Liver (tissue), 9 donors: Measurements from ENCODE around the gene DGKA. TPM values are rescaled to one million over a fixed set of nuclear protein-coding genes. Genes with fewer than 3 reads are reported as not detected.
"Not testable (repeated sequence)": the region's sequence is repeated elsewhere in the genome, so short reads cannot be mapped to it uniquely, and the experiment has no call there.

Experiments
- DNase-seq: peaks from one replicate; pipeline ENCODE4 v3.0.0-alpha.2; 2017; ENCODE audit warnings: low spot score
- H3K27ac ChIP-seq, 2 donors: one replicate each; pipeline ENCODE4 v1.7.0; 2013; ENCODE audit warnings: inconsistent platforms in 2 of 2, low read length in 2 of 2, control low read depth in 1 of 2, low read depth in 1 of 2, mild to moderate bottlenecking in 1 of 2
- H3K27me3 ChIP-seq, 4 donors: one replicate each; pipeline versions ENCODE4 v1.6.1 to v1.7.0; 2013; ENCODE audit warnings: low read length in 3 of 4, inconsistent platforms in 1 of 4, mild to moderate bottlenecking in 1 of 4, moderate library complexity in 1 of 4; ENCODE audit not compliant: control insufficient read depth in 4 of 4, insufficient read depth in 4 of 4
- H3K36me3 ChIP-seq, 4 donors: one replicate each; pipeline versions ENCODE4 v1.6.1 to v1.7.0; 2013; ENCODE audit warnings: low read length in 3 of 4, mild to moderate bottlenecking in 3 of 4, low read depth in 1 of 4, moderate library complexity in 1 of 4; ENCODE audit not compliant: control insufficient read depth in 4 of 4, insufficient read depth in 3 of 4
- H3K4me1 ChIP-seq, 4 donors: one replicate each; pipeline versions ENCODE4 v1.6.1 to v1.7.0; 2013; ENCODE audit warnings: low read length in 3 of 4, mild to moderate bottlenecking in 3 of 4, moderate library complexity in 1 of 4; ENCODE audit not compliant: control insufficient read depth in 4 of 4, insufficient read depth in 4 of 4
- H3K4me3 ChIP-seq, 3 donors: one replicate each; pipeline versions ENCODE4 v1.6.1 to v1.7.0; 2013; ENCODE audit warnings: low read length in 3 of 3, control low read depth in 1 of 3, low read depth in 1 of 3, mild to moderate bottlenecking in 1 of 3
- H3K9ac ChIP-seq, 2 donors: one replicate each; pipeline ENCODE4 v1.7.0; 2013; ENCODE audit warnings: low read length in 2 of 2, mild to moderate bottlenecking in 2 of 2, moderate library complexity in 2 of 2, control low read depth in 1 of 2, low read depth in 1 of 2
- H3K9me3 ChIP-seq, 4 donors: one replicate each; pipeline versions ENCODE4 v1.6.1 to v1.7.0; 2013; ENCODE audit warnings: low read length in 3 of 4; ENCODE audit not compliant: control insufficient read depth in 4 of 4
- FOXA2 ChIP-seq: IDR thresholded peaks from 2 replicates; pipeline ENCODE4 v1.6.1; 2016; ENCODE audit warnings: antibody characterized with exemption
- HNF4A ChIP-seq, 2 donors: conservative IDR thresholded peaks; 2 replicates each; pipeline ENCODE4 v1.6.1; 2016; ENCODE audit warnings: antibody characterized with exemption in 2 of 2, mild to moderate bottlenecking in 2 of 2
- SP1 ChIP-seq: IDR thresholded peaks from 2 replicates; pipeline ENCODE4 v1.6.1; 2018; ENCODE audit warnings: antibody characterized with exemption, mild to moderate bottlenecking
- WGBS: extraction: QIAGEN DNeasy Blood & Tissue Kit; methylation state at CpG from one replicate; pipeline ENCODE4 v1.1.7; 2013; 5-methylcytosine and 5-hydroxymethylcytosine counted together
- polyA plus RNA-seq, 2 donors: library from polyadenylated mRNA; stranded (reverse) in 1 of 2; unstranded in 1 of 2; fragments of 200-250 nt in 1 of 2; fragments of >200 nt in 1 of 2; fragmentation: Nextera tagmentation in 1 of 2; extraction: Ambion mirVana in 1 of 2; gene quantifications; one replicate each; pipeline versions ENCODE4 v1.2.1 to v1.2.3, GENCODE V29; 2013 to 2015
- total RNA-seq, 2 donors: library from RNA; depleted of rRNA; stranded (reverse); fragments of >200 nt; gene quantifications; one replicate each; pipeline ENCODE4 v1.2.3, GENCODE V29; 2014
- donor health status: healthy.
- donor health status: healthy.
- donor health status: healthy.
- donor health status: healthy.
- donor health status: healthy.

Gene DGKA
- total and polyA plus RNA-seq, 4 donors, result 2.1 to 10.5 (median 5.1) TPM

GRCh38 chr12:56001487-56002100 lies 70.6 kb downstream of the DGKA start:
- H3K4me3 ChIP-seq, result peak overlapping the region in 2 of 3 donors; percentile 9 to 24
- peak; percentile 25 to 30 for TF ChIP-seq HNF4A (conservative IDR thresholded peaks at IDR 0.05)
- TF ChIP-seq FOXA2, result no peak
- peak; percentile 8 for TF ChIP-seq SP1
- no peak for DNase-seq
- peak overlapping the region; percentile 52 to 68 for H3K27ac ChIP-seq
- WGBS, result 28% methylated on average over 7 of the region's 7 CpGs
- peaks cover 0 to 15% (median 11%) of the 10 kb centered on the region in 4 donors for H3K36me3 ChIP-seq
- peaks cover 7 to 31% (median 27%) of the 10 kb centered on the region in 4 donors for H3K4me1 ChIP-seq
- no peak overlapping the region for H3K9ac ChIP-seq
- no peaks in the 10 kb centered on the region for H3K27me3 ChIP-seq
- H3K9me3 ChIP-seq, result no peaks in the 10 kb centered on the region

- peaks cover 6 to 30% (median 21%) of the 10 kb centered on the region in 4 donors for H3K4me1 ChIP-seq
- not testable (repeated sequence) for H3K9me3 ChIP-seq, H3K27ac ChIP-seq, H3K9ac ChIP-seq, H3K27me3 ChIP-seq, DNase-seq, H3K4me3 ChIP-seq
- peaks cover 0 to 15% (median 11%) of the 10 kb centered on the region in 4 donors for H3K36me3 ChIP-seq
- WGBS, result 84% methylated on average over 5 of the region's 5 CpGs
These were observed 72.4 kb downstream of the DGKA start for GRCh38 chr12:56003376-56003775.

Other genes starting within 250 kb of the DGKA start
- gene ITGA7, start 223.3 kb upstream of the DGKA start, total RNA-seq, result 1 to 10 TPM in 1 of 2 donors, under 1 TPM in 1; 0.98 to 3.8 TPM
- 1 to 10 TPM; 2.8 to 4.9 TPM for gene ITGA7, start 223.3 kb upstream of the DGKA start, polyA plus RNA-seq
- 10 to 100 TPM; 43.7 to 79.6 TPM for gene BLOC1S1, start 215.1 kb upstream of the DGKA start, total RNA-seq
- gene BLOC1S1, start 215.1 kb upstream of the DGKA start, polyA plus RNA-seq, result 100 to 1,000 TPM; 150 TPM
- 10 to 100 TPM in 1 of 2 donors, 1 to 10 TPM in 1; 9.2 to 21.8 TPM for gene RDH5, start 210.8 kb upstream of the DGKA start, total RNA-seq
- gene RDH5, start 210.8 kb upstream of the DGKA start, polyA plus RNA-seq, result 10 to 100 TPM; 36.6 to 61.7 TPM
- 100 to 1,000 TPM; 185 to 373 TPM for gene CD63, start 202.2 kb upstream of the DGKA start, total RNA-seq
- 100 to 1,000 TPM; 328 to 348 TPM for gene CD63, start 202.2 kb upstream of the DGKA start, polyA plus RNA-seq
- 1 to 10 TPM in 1 of 2 donors, under 1 TPM in 1; 0.84 to 5.0 TPM for gene GDF11, start 188.0 kb upstream of the DGKA start, total RNA-seq
- under 1 TPM; 0.40 to 0.55 TPM for gene GDF11, start 188.0 kb upstream of the DGKA start, polyA plus RNA-seq
- 10 to 100 TPM; 19.1 to 29.5 TPM for gene SARNP, start 113.4 kb upstream of the DGKA start, total RNA-seq
- gene SARNP, start 113.4 kb upstream of the DGKA start, polyA plus RNA-seq, result 10 to 100 TPM; 21.7 to 34.2 TPM
- gene ORMDL2, start 113.1 kb upstream of the DGKA start, total RNA-seq, result 10 to 100 TPM; 12.8 to 13.1 TPM
- gene ORMDL2, start 113.1 kb upstream of the DGKA start, polyA plus RNA-seq, result 10 to 100 TPM; 35.7 to 54.2 TPM
- 10 to 100 TPM; 15.4 to 22.0 TPM for gene DNAJC14, start 101.6 kb upstream of the DGKA start, total RNA-seq
- gene DNAJC14, start 101.6 kb upstream of the DGKA start, polyA plus RNA-seq, result 10 to 100 TPM in 1 of 2 donors, 1 to 10 TPM in 1; 4.8 to 11.9 TPM
- gene MMP19, start 88.2 kb upstream of the DGKA start, total RNA-seq, result 1 to 10 TPM; 1.1 TPM
- 1 to 10 TPM; 1.6 to 2.4 TPM for gene MMP19, start 88.2 kb upstream of the DGKA start, polyA plus RNA-seq
- 10 to 100 TPM; 16.7 to 21.0 TPM for gene PYM1, start 3.3 kb upstream of the DGKA start, total RNA-seq
- gene PYM1, start 3.3 kb upstream of the DGKA start, polyA plus RNA-seq, result 10 to 100 TPM; 21.6 to 29.4 TPM
- 1 to 10 TPM; 1.1 to 4.5 TPM for gene PMEL, start 34.9 kb downstream of the DGKA start, total RNA-seq
- gene PMEL, start 34.9 kb downstream of the DGKA start, polyA plus RNA-seq, result 1 to 10 TPM; 2.1 to 2.7 TPM
- gene CDK2, start 35.7 kb downstream of the DGKA start, total RNA-seq, result 10 to 100 TPM in 1 of 2 donors, 1 to 10 TPM in 1; 8.6 to 22.6 TPM
- gene CDK2, start 35.7 kb downstream of the DGKA start, polyA plus RNA-seq, result 1 to 10 TPM; 5.1 to 7.3 TPM
- 10 to 100 TPM; 40.7 to 44.0 TPM for gene RAB5B, start 42.9 kb downstream of the DGKA start, total RNA-seq
- 10 to 100 TPM; 20.7 to 36.0 TPM for gene RAB5B, start 42.9 kb downstream of the DGKA start, polyA plus RNA-seq
- 10 to 100 TPM; 17.3 to 39.3 TPM for gene SUOX, start 66.1 kb downstream of the DGKA start, total RNA-seq
- gene SUOX, start 66.1 kb downstream of the DGKA start, polyA plus RNA-seq, result 10 to 100 TPM; 33.0 to 33.1 TPM
- gene IKZF4, start 89.9 kb downstream of the DGKA start, total RNA-seq, result 1 to 10 TPM in 1 of 2 donors, under 1 TPM in 1; 0.47 to 1.9 TPM
- gene IKZF4, start 89.9 kb downstream of the DGKA start, polyA plus RNA-seq, result under 1 TPM; 0.69 to 0.80 TPM
- 100 to 1,000 TPM in 1 of 2 donors, 10 to 100 TPM in 1; 62.2 to 187 TPM for gene RPS26, start 110.8 kb downstream of the DGKA start, total RNA-seq
- 100 to 1,000 TPM; 250 to 402 TPM for gene RPS26, start 110.8 kb downstream of the DGKA start, polyA plus RNA-seq
- gene ERBB3, start 149.0 kb downstream of the DGKA start, total RNA-seq, result 100 to 1,000 TPM in 1 of 2 donors, 10 to 100 TPM in 1; 69.0 to 141 TPM
- 10 to 100 TPM; 32.4 to 34.2 TPM for gene ERBB3, start 149.0 kb downstream of the DGKA start, polyA plus RNA-seq
- 100 to 1,000 TPM in 1 of 2 donors, 10 to 100 TPM in 1; 74.3 to 148 TPM for gene PA2G4, start 173.4 kb downstream of the DGKA start, total RNA-seq
- 10 to 100 TPM; 56.8 to 62.9 TPM for gene PA2G4, start 173.4 kb downstream of the DGKA start, polyA plus RNA-seq
- gene RPL41, start 185.5 kb downstream of the DGKA start, total RNA-seq, result 1,000 to 10,000 TPM in 1 of 2 donors, 100 to 1,000 TPM in 1; 979 to 1,323 TPM
- 1,000 to 10,000 TPM; 1,640 to 2,155 TPM for gene RPL41, start 185.5 kb downstream of the DGKA start, polyA plus RNA-seq
- gene ZC3H10, start 187.1 kb downstream of the DGKA start, total RNA-seq, result 1 to 10 TPM; 2.0 to 5.2 TPM
- gene ZC3H10, start 187.1 kb downstream of the DGKA start, polyA plus RNA-seq, result 1 to 10 TPM; 1.3 to 1.8 TPM
- gene ESYT1, start 197.1 kb downstream of the DGKA start, total RNA-seq, result 10 to 100 TPM; 59.5 to 93.5 TPM
- gene ESYT1, start 197.1 kb downstream of the DGKA start, polyA plus RNA-seq, result 10 to 100 TPM; 41.0 to 58.1 TPM
- gene MYL6B, start 221.4 kb downstream of the DGKA start, total RNA-seq, result 10 to 100 TPM in 1 of 2 donors, 1 to 10 TPM in 1; 3.7 to 14.2 TPM
- gene MYL6B, start 221.4 kb downstream of the DGKA start, polyA plus RNA-seq, result 10 to 100 TPM; 11.2 to 13.9 TPM
- 100 to 1,000 TPM; 298 to 482 TPM for gene MYL6, start 227.2 kb downstream of the DGKA start, total RNA-seq
- gene MYL6, start 227.2 kb downstream of the DGKA start, polyA plus RNA-seq, result 100 to 1,000 TPM; 766 to 975 TPM